Common myeloid progenitor, CD34-positive (primary cell): ENCODE data around the gene ARHGAP35.

ENCODE experiments used
- CTCF ChIA-PET: fragments of 350-600 bp; sonication (Branson Sonifier 250); formaldehyde crosslinking; loops from one replicate; lab custom pipeline; 2021; ENCODE audit warnings: antibody characterized with exemption; lab: Charles Lee
- POLR2A ChIA-PET: fragments of 350-600 bp; sonication (Branson Sonifier 250); formaldehyde crosslinking; loops from one replicate; lab custom pipeline; 2021; ENCODE audit warnings: antibody characterized with exemption; lab: Charles Lee
- DNase-seq, 3 donors: peaks; one replicate each; pipeline versions ENCODE4 v3.0.0 to v3.0.0-alpha.2; 2013
- H3K27ac ChIP-seq, 2 experiments: 1 replicate in 1 of 2; 2 replicates in 1 of 2; pipeline ENCODE4 v1.7.0; 2013; ENCODE audit warnings: inconsistent platforms in 2 of 2, low read length in 2 of 2, mild to moderate bottlenecking in 2 of 2, low read depth in 1 of 2, moderate library complexity in 1 of 2; ENCODE audit not compliant: severe bottlenecking in 2 of 2, insufficient read depth in 1 of 2, poor library complexity in 1 of 2
- H3K27me3 ChIP-seq, 5 experiments: replicated peaks in 2 of 5; 1 replicate in 3 of 5; 2 replicates in 2 of 5; pipeline versions ENCODE4 v1.6.1 to v1.7.0; 2013; ENCODE audit warnings: low read length in 4 of 5, mild to moderate bottlenecking in 2 of 5, moderate library complexity in 2 of 5, inconsistent platforms in 1 of 5; ENCODE audit not compliant: insufficient read depth in 5 of 5, control insufficient read depth in 4 of 5
- H3K36me3 ChIP-seq, 4 experiments: 1 replicate in 2 of 4; 2 replicates in 2 of 4; pipeline versions ENCODE4 v1.6.1 to v1.7.0; 2013; ENCODE audit warnings: low read length in 3 of 4, control low read depth in 1 of 4, mild to moderate bottlenecking in 1 of 4; ENCODE audit not compliant: control insufficient read depth in 4 of 4, insufficient read depth in 4 of 4
- H3K4me1 ChIP-seq, 4 experiments: 1 replicate in 3 of 4; 2 replicates in 1 of 4; pipeline versions ENCODE4 v1.6.1 to v1.7.1; 2013; ENCODE audit warnings: low read length in 3 of 4, mild to moderate bottlenecking in 3 of 4, control low read depth in 1 of 4, inconsistent platforms in 1 of 4, moderate library complexity in 1 of 4; ENCODE audit not compliant: control insufficient read depth in 4 of 4, insufficient read depth in 4 of 4; ENCODE audit errors: control extremely low read depth in 1 of 4
- H3K4me3 ChIP-seq, 7 experiments: 1 replicate in 4 of 7; 2 replicates in 3 of 7; pipeline versions ENCODE4 v1.5.1 to v1.7.0; 2013; ENCODE audit warnings: mild to moderate bottlenecking in 7 of 7, low read length in 6 of 7, moderate library complexity in 6 of 7, inconsistent platforms in 2 of 7, low read depth in 2 of 7, control low read depth in 1 of 7; ENCODE audit not compliant: insufficient read depth in 4 of 7, control insufficient read depth in 1 of 7; ENCODE audit errors: extremely low read depth in 1 of 7
- H3K9me3 ChIP-seq, 5 experiments: 1 replicate in 4 of 5; 2 replicates in 1 of 5; pipeline versions ENCODE4 v1.6.1 to v1.7.1; 2013; ENCODE audit warnings: low read length in 4 of 5, mild to moderate bottlenecking in 2 of 5, inconsistent platforms in 1 of 5, low read depth in 1 of 5, moderate library complexity in 1 of 5; ENCODE audit not compliant: control insufficient read depth in 4 of 5, insufficient read depth in 2 of 5; ENCODE audit errors: control extremely low read depth in 1 of 5
- WGBS: methylation state at CpG from one replicate; pipeline ENCODE4 v1.1.5; 2013; ENCODE audit not compliant: insufficient coverage; 5-methylcytosine and 5-hydroxymethylcytosine counted together

The ARHGAP35 gene

DNA sequence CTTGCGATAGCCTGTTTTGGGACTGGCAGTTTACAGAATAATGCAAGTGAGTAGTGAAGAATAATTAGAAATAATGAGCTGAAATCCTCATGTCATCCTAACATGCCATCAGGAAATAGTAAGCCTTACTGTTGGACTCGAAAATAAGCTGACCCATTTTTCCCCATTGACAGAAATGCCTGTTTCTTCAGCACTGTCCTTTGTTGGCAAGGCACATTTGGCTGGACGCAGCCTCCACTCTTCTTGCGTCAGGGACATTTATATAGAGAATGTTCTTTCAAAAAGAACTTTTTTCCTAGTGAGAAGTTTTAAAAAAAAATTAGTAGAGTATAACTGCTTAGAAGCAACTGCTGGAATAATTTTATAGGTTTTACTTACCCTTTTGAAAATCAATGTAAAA is 47.1 kb downstream of the ARHGAP35 start:
- H3K9me3 ChIP-seq = no peaks in the 10 kb centered on the region
- H3K4me1 ChIP-seq = peaks cover 0 to 24% (median 4%) of the 10 kb centered on the region in 4 experiments
- no peaks in the 10 kb centered on the region for H3K36me3 ChIP-seq
- H3K27ac ChIP-seq = no peak overlapping the region
- H3K27me3 ChIP-seq = no peaks in the 10 kb centered on the region
- DNase-seq = no peak
- POLR2A ChIA-PET = no interaction called here
- H3K4me3 ChIP-seq = no peak overlapping the region
- CTCF ChIA-PET = interaction anchor here (1.1 to 1.7 kb wide), 5 partner anchors 8 to 50 kb away, joined by 3 to 4 read pairs (median 3); no protein-coding TSS in a partner anchor
- WGBS = 95% methylated on average over 2 of the region's 4 CpGs

GRCh38 chr19:46909356-46909755 is 48.6 kb downstream of the ARHGAP35 start:
- H3K4me1 ChIP-seq = peaks cover 0 to 33% (median 12%) of the 10 kb centered on the region in 4 experiments
- H3K4me3 ChIP-seq = no peak overlapping the region
- 100% methylated on average over 2 of the region's 4 CpGs for WGBS
- H3K27me3 ChIP-seq = no peaks in the 10 kb centered on the region
- DNase-seq = no peak
- CTCF ChIA-PET = interaction anchor here (1.3 to 1.6 kb wide), 3 partner anchors 11 to 49 kb away, joined by 3 to 5 read pairs (median 3); no protein-coding TSS in a partner anchor
- H3K27ac ChIP-seq = no peak overlapping the region
- POLR2A ChIA-PET = interaction anchor here (0.6 kb wide), 1 partner anchor 231 kb away, joined by 3 read pairs; no protein-coding TSS in a partner anchor
- H3K9me3 ChIP-seq = no peaks in the 10 kb centered on the region
- no peaks in the 10 kb centered on the region for H3K36me3 ChIP-seq
